Large intestine (tissue), 3 donors: ENCODE data around the gene DAO. TPM values are rescaled to one million over a fixed set of nuclear protein-coding genes. Genes with fewer than 3 reads are reported as not detected.

Experiments used
- DNase-seq, 2 donors: peaks; one replicate each; pipeline versions ENCODE4 v3.0.0 to v3.0.0-alpha.2; 2013
- H3K27ac ChIP-seq: one replicate; pipeline ENCODE4 v1.5.1; 2013; ENCODE audit warnings: low read length
- H3K27me3 ChIP-seq: 2 replicates; pipeline ENCODE4 v1.6.1; 2013; ENCODE audit warnings: low read length; ENCODE audit not compliant: control insufficient read depth, insufficient read depth
- H3K36me3 ChIP-seq: 2 replicates; pipeline ENCODE4 v1.6.1; 2013; ENCODE audit warnings: low read length; ENCODE audit not compliant: control insufficient read depth, insufficient read depth
- H3K4me1 ChIP-seq: one replicate; pipeline ENCODE4 v1.6.1; 2013; ENCODE audit warnings: low read length; ENCODE audit not compliant: control insufficient read depth, insufficient read depth
- H3K4me3 ChIP-seq: one replicate; pipeline ENCODE4 v1.5.1; 2013; ENCODE audit warnings: low read length
- H3K9me3 ChIP-seq: one replicate; pipeline ENCODE4 v1.6.1; 2013; ENCODE audit warnings: mild to moderate bottlenecking, low read depth, low read length, moderate library complexity; ENCODE audit not compliant: control insufficient read depth
- WGBS: methylation state at CpG from one replicate; pipeline ENCODE4 v1.1.5; 2013; ENCODE audit warnings: low lambda C conversion rate; ENCODE audit not compliant: insufficient coverage; 5-methylcytosine and 5-hydroxymethylcytosine counted together
- polyA plus RNA-seq: library from polyadenylated mRNA; unstranded; fragments of 120-200 nt; gene quantifications from one replicate; pipeline ENCODE4 v1.2.1, GENCODE V29; 2013

Gene DAO
- polyA plus RNA-seq, 1 donor: not detected

GRCh38 chr12:108849660-108850059, 30.2 kb upstream of the DAO start:
- Histone ChIP-seq H3K9me3 (no peaks in the 10 kb centered on the region), H3K27ac (no peak overlapping the region), H3K27me3 (no peaks in the 10 kb centered on the region), H3K4me1 (peaks cover 2% of the 10 kb centered on the region), H3K4me3 (no peak overlapping the region), H3K36me3 (peaks cover 50% of the 10 kb centered on the region)
- DNase-seq: no peak

- DNase-seq: peak in 1 of 2 donors; percentile 24
- H3K27ac ChIP-seq: no peak overlapping the region
- WGBS: 67% methylated on average over 1 of the region's 9 CpGs
- peaks cover 6% of the 10 kb centered on the region for H3K4me1 ChIP-seq
- no peaks in the 10 kb centered on the region for H3K9me3 ChIP-seq
- no peak overlapping the region for H3K4me3 ChIP-seq
- H3K27me3 ChIP-seq: no peaks in the 10 kb centered on the region
- H3K36me3 ChIP-seq: peaks cover 40% of the 10 kb centered on the region
Measured at GRCh38 chr12:108850854-108851573, 28.9 kb upstream of the DAO start.

GRCh38 chr12:108852674-108853309, 27.1 kb upstream of the DAO start:
- peaks cover 23% of the 10 kb centered on the region for H3K36me3 ChIP-seq
- no peak for DNase-seq
- peaks cover 8% of the 10 kb centered on the region for H3K4me1 ChIP-seq
- peak overlapping the region; percentile 24 for H3K27ac ChIP-seq
- no peak overlapping the region for H3K4me3 ChIP-seq
- no peaks in the 10 kb centered on the region for H3K27me3 ChIP-seq
- WGBS: 57% methylated on average over 2 of the region's 16 CpGs
- no peaks in the 10 kb centered on the region for H3K9me3 ChIP-seq

GRCh38 chr12:108853426-108853825, 26.5 kb upstream of the DAO start:
- Histone ChIP-seq H3K4me1 (peaks cover 11% of the 10 kb centered on the region), H3K27me3 (peaks cover under 1% of the 10 kb centered on the region), H3K27ac (no peak overlapping the region), H3K36me3 (peaks cover 17% of the 10 kb centered on the region), H3K4me3 (no peak overlapping the region), H3K9me3 (no peaks in the 10 kb centered on the region)
- 100% methylated on average over 1 of the region's 10 CpGs for WGBS
- no peak for DNase-seq

- Histone ChIP-seq H3K9me3 (no peaks in the 10 kb centered on the region), H3K4me3 (no peak overlapping the region), H3K27ac (no peak overlapping the region), H3K4me1 (peaks cover 16% of the 10 kb centered on the region), H3K27me3 (peaks cover 6% of the 10 kb centered on the region), H3K36me3 (peaks cover 11% of the 10 kb centered on the region)
- no peak for DNase-seq
- WGBS: no CpG with 5 or more reads among the region's 1 CpG
Measured at GRCh38 chr12:108853981-108854446, 25.9 kb upstream of the DAO start.

- no peak overlapping the region for H3K27ac ChIP-seq
- H3K9me3 ChIP-seq: no peaks in the 10 kb centered on the region
- H3K36me3 ChIP-seq: peaks cover 9% of the 10 kb centered on the region
- peaks cover 16% of the 10 kb centered on the region for H3K4me1 ChIP-seq
- H3K27me3 ChIP-seq: peaks cover 11% of the 10 kb centered on the region
- H3K4me3 ChIP-seq: no peak overlapping the region
- WGBS: 93% methylated on average over 3 of the region's 13 CpGs
- peak in 1 of 2 donors; percentile 15 for DNase-seq
Measured at GRCh38 chr12:108854451-108855283, 25.2 kb upstream of the DAO start.

GRCh38 chr12:108855284-108856169, 24.4 kb upstream of the DAO start:
- WGBS: 100% methylated on average over 1 of the region's 12 CpGs
- H3K9me3 ChIP-seq: no peaks in the 10 kb centered on the region
- peak overlapping the region; percentile 61 for H3K27ac ChIP-seq
- peaks cover 16% of the 10 kb centered on the region for H3K4me1 ChIP-seq
- peak in 1 of 2 donors; percentile 11 for DNase-seq
- peaks cover 11% of the 10 kb centered on the region for H3K27me3 ChIP-seq
- peaks cover 9% of the 10 kb centered on the region for H3K36me3 ChIP-seq
- peak overlapping the region; percentile 74 for H3K4me3 ChIP-seq

GRCh38 chr12:108856170-108856427, 23.8 kb upstream of the DAO start:
- peaks cover 16% of the 10 kb centered on the region for H3K4me1 ChIP-seq
- peak overlapping the region; percentile 61 for H3K27ac ChIP-seq
- no CpG with 5 or more reads among the region's 6 CpGs for WGBS
- H3K36me3 ChIP-seq: peaks cover 6% of the 10 kb centered on the region
- DNase-seq: no peak
- H3K9me3 ChIP-seq: no peaks in the 10 kb centered on the region
- peaks cover 11% of the 10 kb centered on the region for H3K27me3 ChIP-seq
- H3K4me3 ChIP-seq: peak overlapping the region; percentile 74

GRCh38 chr12:108856428-108857157, 23.3 kb upstream of the DAO start:
- Histone ChIP-seq H3K4me3 (peak overlapping the region; percentile 74), H3K27me3 (peaks cover 11% of the 10 kb centered on the region), H3K36me3 (peaks cover 3% of the 10 kb centered on the region), H3K9me3 (no peaks in the 10 kb centered on the region), H3K4me1 (peaks cover 16% of the 10 kb centered on the region), H3K27ac (peak overlapping the region; percentile 61)
- DNase-seq: peak; percentile 43 to 64
- WGBS: no CpG with 5 or more reads among the region's 24 CpGs
